ENCODE data around the gene GOLPH3.

The GOLPH3 gene

GRCh38 chr5:32094691-32095090 lies 79.4 kb downstream of the GOLPH3 start:
- no peak for DNase-seq (ENCODE audit: low read depth)
- TF ChIP-seq MAX (IDR thresholded peaks at IDR 0.05; ENCODE audit: low read depth, low read length) = no peak
- no peak for TF ChIP-seq CTCF (IDR thresholded peaks at IDR 0.05; ENCODE audit: low read depth, low read length)
- no peak for TF ChIP-seq POLR2A (IDR thresholded peaks at IDR 0.05; ENCODE audit: extremely low read depth, insufficient read length)
- TF ChIP-seq MYC (IDR thresholded peaks at IDR 0.05; ENCODE audit: low read depth, low read length) = no peak
- no peak overlapping the region for H3K4me3 ChIP-seq (ENCODE audit: low read depth, low read length)

- no peak overlapping the region for H3K4me3 ChIP-seq (ENCODE audit: low read depth, low read length)
- DNase-seq (ENCODE audit: low read depth) = peak; percentile 80
- no peak for TF ChIP-seq POLR2A (IDR thresholded peaks at IDR 0.05; ENCODE audit: extremely low read depth, insufficient read length)
- TF ChIP-seq MAX (IDR thresholded peaks at IDR 0.05; ENCODE audit: low read depth, low read length) = 0 out of 2 replicates have a peak, but pooled peaks have one; percentile 18
- no peak for TF ChIP-seq MYC (IDR thresholded peaks at IDR 0.05; ENCODE audit: low read depth, low read length)
- peak; percentile 75 for TF ChIP-seq CTCF (IDR thresholded peaks at IDR 0.05; ENCODE audit: low read depth, low read length)
These were observed 80.9 kb downstream of the GOLPH3 start for GRCh38 chr5:32092938-32093812.

DNA sequence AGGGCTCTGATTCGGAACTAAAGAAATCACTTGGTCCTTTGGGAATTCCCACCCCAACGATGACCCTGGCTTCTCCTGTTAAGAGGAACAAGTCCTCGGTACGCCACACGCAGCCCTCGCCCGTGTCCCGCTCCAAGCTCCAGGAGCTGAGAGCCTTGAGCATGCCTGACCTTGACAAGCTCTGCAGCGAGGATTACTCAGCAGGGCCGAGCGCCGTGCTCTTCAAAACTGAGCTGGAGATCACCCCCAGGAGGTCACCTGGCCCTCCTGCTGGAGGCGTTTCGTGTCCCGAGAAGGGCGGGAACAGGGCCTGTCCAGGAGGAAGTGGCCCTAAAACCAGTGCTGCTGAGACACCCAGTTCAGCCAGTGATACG lies 83.4 kb downstream of the GOLPH3 start:
- no peak overlapping the region for H3K4me3 ChIP-seq (ENCODE audit: low read depth, low read length)
- TF ChIP-seq MYC (IDR thresholded peaks at IDR 0.05; ENCODE audit: low read depth, low read length) = no peak
- TF ChIP-seq MAX (IDR thresholded peaks at IDR 0.05; ENCODE audit: low read depth, low read length) = no peak
- no peak for TF ChIP-seq POLR2A (IDR thresholded peaks at IDR 0.05; ENCODE audit: extremely low read depth, insufficient read length)
- TF ChIP-seq CTCF (IDR thresholded peaks at IDR 0.05; ENCODE audit: low read depth, low read length) = no peak
- no peak for DNase-seq (ENCODE audit: low read depth)

GRCh38 chr5:32090026-32090754 lies 83.9 kb downstream of the GOLPH3 start:
- H3K4me3 ChIP-seq (ENCODE audit: low read depth, low read length) = no peak overlapping the region
- TF ChIP-seq MAX (IDR thresholded peaks at IDR 0.05; ENCODE audit: low read depth, low read length) (no peak), MYC (IDR thresholded peaks at IDR 0.05; ENCODE audit: low read depth, low read length) (no peak), CTCF (IDR thresholded peaks at IDR 0.05; ENCODE audit: low read depth, low read length) (no peak), POLR2A (IDR thresholded peaks at IDR 0.05; ENCODE audit: extremely low read depth, insufficient read length) (no peak)
- DNase-seq (ENCODE audit: low read depth) = no peak

GRCh38 chr5:32089146-32090000 lies 84.7 kb downstream of the GOLPH3 start:
- H3K4me3 ChIP-seq (ENCODE audit: low read depth, low read length) = no peak overlapping the region
- no peak for DNase-seq (ENCODE audit: low read depth)
- TF ChIP-seq MAX (IDR thresholded peaks at IDR 0.05; ENCODE audit: low read depth, low read length) = no peak
- no peak for TF ChIP-seq MYC (IDR thresholded peaks at IDR 0.05; ENCODE audit: low read depth, low read length)
- TF ChIP-seq CTCF (IDR thresholded peaks at IDR 0.05; ENCODE audit: low read depth, low read length) = no peak
- no peak for TF ChIP-seq POLR2A (IDR thresholded peaks at IDR 0.05; ENCODE audit: extremely low read depth, insufficient read length)
